Measurements from ENCODE around the gene TUBB2B. TPM values are rescaled to one million over a fixed set of nuclear protein-coding genes. Genes with fewer than 3 reads are reported as not detected.

TUBB2B gene
- polyA plus RNA-seq, 2 of the 4 experiments (the other 2 are of a cell fraction) = 10.8 to 18.0 TPM

GRCh38 chr6:3231247-3232016 is 4.0 kb upstream of the TUBB2B start:
- H3K9me3 ChIP-seq = no peaks in the 10 kb centered on the region
- H3K4me1 ChIP-seq = peaks cover 9% of the 10 kb centered on the region; the same call in 2 of the 3 replicates
- H3K4me2 ChIP-seq = peak overlapping the region; percentile 68
- 0% methylated on average over 22 of the region's 47 CpGs for WGBS (ENCODE audit: missing lambda C conversion rate)
- peak; percentile 81 to 87 for ATAC-seq
- DNase-seq (ENCODE audit: low read depth in 1 of 2, low spot score in 1 of 2) = peak; percentile 62 to 85
- ChIA-PET CTCF (interaction anchor here (0.8 to 2.3 kb wide), 6 partner anchors 12 to 105 kb away, joined by 3 to 6 read pairs (median 4); no protein-coding TSS in a partner anchor), POLR2A (interaction anchor here (0.6 to 1.7 kb wide), 10 partner anchors 16 to 168 kb away, joined by 3 to 8 read pairs (median 4); partner anchors contain the start of genes BPHL and TUBB2A)
- H3K27ac ChIP-seq = peak overlapping the region; percentile 89 to 96
- peak overlapping the region; percentile 91 for H3K4me3 ChIP-seq
- TF ChIP-seq KDM5A (IDR thresholded peaks at IDR 0.05) = 0 out of 2 replicates have a peak, but pooled peaks have one; percentile 42
- 0 out of 3 replicates have a peak, but pooled peaks have one; percentile 5 for TF ChIP-seq SMC3 (IDR thresholded peaks at IDR 0.05)
- TF ChIP-seq MAX (IDR thresholded peaks at IDR 0.05) = peak; percentile 77
- TF ChIP-seq EHMT2 (IDR thresholded peaks at IDR 0.05; ENCODE audit: low read depth) = no peak
- TF ChIP-seq ATOH8 (CRISPR knock-in tag; IDR thresholded peaks at IDR 0.05; ENCODE audit: low read depth) = no peak
- TF ChIP-seq HEYL (CRISPR knock-in tag; IDR thresholded peaks at IDR 0.05) = no peak
- 0 out of 2 replicates have a peak, but pooled peaks have one; percentile 58 for TF ChIP-seq PHF8 (IDR thresholded peaks at IDR 0.05; ENCODE audit: borderline replicate concordance, low read depth)
- TF ChIP-seq RFX5 (IDR thresholded peaks at IDR 0.05) = no peak
- TF ChIP-seq RAD21 (conservative IDR thresholded peaks at IDR 0.05 in 1 of 2, IDR thresholded peaks at IDR 0.05 in 1 of 2) = peak in 1 of 2 experiments; percentile 18; a peak in 1 of 5 replicates
- TF ChIP-seq POLR2A (IDR thresholded peaks at IDR 0.05; ENCODE audit: low read length) = peak; percentile 45
- TF ChIP-seq POLR2AphosphoS2 (conservative IDR thresholded peaks at IDR 0.05; ENCODE audit: low read length) = no peak
- 0 out of 2 replicates have a peak, but pooled peaks have one; percentile 13 for TF ChIP-seq PBX3 (IDR thresholded peaks at IDR 0.05)
- FAIRE-seq = no peak

- Histone ChIP-seq H3K4me1 (peaks cover 11% of the 10 kb centered on the region; the same call in 2 of the 3 replicates), H3K9me3 (no peaks in the 10 kb centered on the region), H3K4me2 (peak overlapping the region; percentile 68), H3K4me3 (peak overlapping the region; percentile 91), H3K27ac (peak overlapping the region; percentile 89 to 96)
- CTCF ChIA-PET = interaction anchor here (0.9 to 1.7 kb wide), 4 partner anchors 11 to 104 kb away, joined by 3 to 6 read pairs (median 4); no protein-coding TSS in a partner anchor
- peak; percentile 27 to 40 for ATAC-seq
- TF ChIP-seq HDAC2 (IDR thresholded peaks at IDR 0.05) = no peak
- no peak for TF ChIP-seq TFCP2L1 (CRISPR knock-in tag; IDR thresholded peaks at IDR 0.05)
- no peak for TF ChIP-seq NFE2L2 (conservative IDR thresholded peaks at IDR 0.05; ENCODE audit: low read length)
- no peak for TF ChIP-seq EHMT2 (IDR thresholded peaks at IDR 0.05; ENCODE audit: low read depth)
- no peak for TF ChIP-seq NPAS2 (CRISPR knock-in tag; IDR thresholded peaks at IDR 0.05; ENCODE audit: borderline replicate concordance)
- no peak for TF ChIP-seq POLR2A (IDR thresholded peaks at IDR 0.05; ENCODE audit: low read length)
- no peak for FAIRE-seq
- WGBS (ENCODE audit: missing lambda C conversion rate) = 4% methylated on average over 11 of the region's 11 CpGs
- DNase-seq (ENCODE audit: low read depth in 1 of 2, low spot score in 1 of 2) = peak in 1 of 2 experiments; percentile 55
- POLR2A ChIA-PET = interaction anchor here (0.6 to 1.7 kb wide), 9 partner anchors 17 to 167 kb away, joined by 3 to 8 read pairs (median 4); partner anchors contain the start of genes BPHL and TUBB2A
Observed at GRCh38 chr6:3230900-3231246, 3.4 kb upstream of the TUBB2B start.

GRCh38 chr6:3230256-3230882 is 2.9 kb upstream of the TUBB2B start:
- DNase-seq (ENCODE audit: low read depth in 1 of 2, low spot score in 1 of 2) = no peak
- H3K27ac ChIP-seq = no peak overlapping the region
- WGBS (ENCODE audit: missing lambda C conversion rate) = 57% methylated on average over 11 of the region's 11 CpGs
- ChIA-PET CTCF (interaction anchor here (0.6 to 1.7 kb wide), 4 partner anchors 11 to 1123 kb away, joined by 3 to 6 read pairs (median 4); no protein-coding TSS in a partner anchor), POLR2A (interaction anchor here (0.8 to 1.7 kb wide), 6 partner anchors 17 to 112 kb away, joined by 3 to 8 read pairs (median 4); partner anchors contain the start of genes BPHL and TUBB2A)
- TF ChIP-seq BHLHE40 (IDR thresholded peaks at IDR 0.05; ENCODE audit: low read depth, low read length) (no peak), MYC (IDR thresholded peaks at IDR 0.05; ENCODE audit: borderline replicate concordance, low read length) (no peak), CBX8 (IDR thresholded peaks at IDR 0.05) (no peak), HOXB13 (CRISPR knock-in tag; IDR thresholded peaks at IDR 0.05; ENCODE audit: low read depth) (no peak), MAZ (IDR thresholded peaks at IDR 0.05; ENCODE audit: borderline replicate concordance, low read depth, low read length) (no peak), E2F6 (IDR thresholded peaks at IDR 0.05; ENCODE audit: borderline replicate concordance, low read depth) (no peak), RNF2 (IDR thresholded peaks at IDR 0.05; ENCODE audit: borderline replicate concordance, low read depth) (no peak), GATA3 (IDR thresholded peaks at IDR 0.05; ENCODE audit: borderline replicate concordance) (no peak), BCL3 (IDR thresholded peaks at IDR 0.05) (no peak), SMC3 (IDR thresholded peaks at IDR 0.05) (no peak), ESRRA (IDR thresholded peaks at IDR 0.05; ENCODE audit: borderline replicate concordance, low read length) (no peak), EHF (CRISPR knock-in tag; IDR thresholded peaks at IDR 0.05) (no peak)
- no peak for ATAC-seq
- H3K4me3 ChIP-seq = peak overlapping the region; percentile 91; the same call in 2 of the 3 replicates
- H3K4me2 ChIP-seq = peak overlapping the region; percentile 68
- FAIRE-seq = no peak
- H3K4me1 ChIP-seq = peaks cover 11% of the 10 kb centered on the region; the same call in 2 of the 3 replicates
- no peaks in the 10 kb centered on the region for H3K9me3 ChIP-seq

Measured in A549 (cell line).